ENCODE results near the gene RGL1. TPM values are rescaled to one million over a fixed set of nuclear protein-coding genes. Genes with fewer than 3 reads are reported as not detected.
A peak's percentile ranks its signal among the peaks of the same experiment; 100 is the strongest.

RGL1 gene
- total and polyA plus RNA-seq, 7 donors = 0.93 to 6.8 (median 3.9) TPM

DNA sequence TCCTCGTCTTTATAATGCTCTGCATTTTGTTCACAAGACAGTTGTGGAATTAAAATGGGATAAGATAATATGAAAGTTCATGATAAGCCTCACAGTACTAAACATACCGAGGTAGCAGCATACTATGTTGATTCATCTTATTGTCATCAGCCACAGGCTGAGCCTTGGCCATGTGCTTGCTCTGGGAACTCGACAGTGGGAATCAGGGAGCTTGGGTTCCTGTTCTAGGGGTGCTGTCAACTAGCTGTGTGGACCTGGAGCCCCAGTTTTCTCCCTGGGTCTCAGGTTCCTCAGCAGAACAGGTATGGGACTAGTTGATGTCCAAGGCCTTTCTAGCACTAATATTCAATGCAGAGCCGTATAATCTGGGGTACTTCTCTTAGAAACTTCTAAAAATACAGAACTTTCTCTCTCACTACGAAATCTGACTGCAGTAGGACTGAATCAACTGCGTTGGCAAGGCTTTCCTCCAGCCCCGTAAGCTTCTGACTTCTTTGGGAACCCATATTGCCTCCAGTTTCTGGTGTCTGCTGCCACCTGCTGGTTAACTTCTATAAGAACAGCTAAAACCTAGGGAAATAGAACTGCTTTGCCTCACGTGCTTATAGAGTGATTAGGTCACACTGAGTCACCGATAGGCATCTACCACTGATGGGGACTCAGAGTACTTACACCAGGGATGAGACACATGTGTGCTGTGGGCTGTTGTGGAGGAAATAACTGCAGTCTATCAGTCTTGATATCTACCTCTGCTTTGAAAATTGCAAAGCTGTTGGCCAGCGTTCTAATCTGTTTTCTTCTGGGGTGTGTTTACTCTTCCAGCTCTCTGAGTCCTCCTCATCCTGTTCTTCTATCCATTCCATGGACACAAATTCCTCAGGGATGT, 110.9 kb downstream of the RGL1 start:
- H3K9me3 ChIP-seq = no peaks in the 10 kb centered on the region
- peak; percentile 83 to 97 (median 93) for ATAC-seq
- peaks cover 0 to 40% of the 10 kb centered on the region in 2 donors for H3K36me3 ChIP-seq (ENCODE audit: insufficient read depth in 1 of 2, low read depth in 1 of 2)
- WGBS, 3 donors = 21 to 26% (median 24%) methylated on average over 10 of the region's 10 CpGs
- H3K4me1 ChIP-seq = peaks cover 6% of the 10 kb centered on the region
- H3K27me3 ChIP-seq (ENCODE audit: insufficient read depth in 3 of 3, low read length in 2 of 3) = no peaks in the 10 kb centered on the region
- DNase-seq = peak; percentile 66 to 71
- peak overlapping the region; percentile 20 for H3K4me3 ChIP-seq
- intact Hi-C loops (cut with DNase I) = loop anchor here (1.0 to 2.0 kb wide), 2 partner anchors 261 kb away; no protein-coding TSS in a partner anchor
- TF ChIP-seq, protein P1, sequence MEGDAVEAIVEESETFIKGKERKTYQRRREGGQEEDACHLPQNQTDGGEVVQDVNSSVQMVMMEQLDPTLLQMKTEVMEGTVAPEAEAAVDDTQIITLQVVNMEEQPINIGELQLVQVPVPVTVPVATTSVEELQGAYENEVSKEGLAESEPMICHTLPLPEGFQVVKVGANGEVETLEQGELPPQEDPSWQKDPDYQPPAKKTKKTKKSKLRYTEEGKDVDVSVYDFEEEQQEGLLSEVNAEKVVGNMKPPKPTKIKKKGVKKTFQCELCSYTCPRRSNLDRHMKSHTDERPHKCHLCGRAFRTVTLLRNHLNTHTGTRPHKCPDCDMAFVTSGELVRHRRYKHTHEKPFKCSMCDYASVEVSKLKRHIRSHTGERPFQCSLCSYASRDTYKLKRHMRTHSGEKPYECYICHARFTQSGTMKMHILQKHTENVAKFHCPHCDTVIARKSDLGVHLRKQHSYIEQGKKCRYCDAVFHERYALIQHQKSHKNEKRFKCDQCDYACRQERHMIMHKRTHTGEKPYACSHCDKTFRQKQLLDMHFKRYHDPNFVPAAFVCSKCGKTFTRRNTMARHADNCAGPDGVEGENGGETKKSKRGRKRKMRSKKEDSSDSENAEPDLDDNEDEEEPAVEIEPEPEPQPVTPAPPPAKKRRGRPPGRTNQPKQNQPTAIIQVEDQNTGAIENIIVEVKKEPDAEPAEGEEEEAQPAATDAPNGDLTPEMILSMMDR (IDR thresholded peaks at IDR 0.05) = peak; percentile 91
- no peak overlapping the region for H3K27ac ChIP-seq

DNA sequence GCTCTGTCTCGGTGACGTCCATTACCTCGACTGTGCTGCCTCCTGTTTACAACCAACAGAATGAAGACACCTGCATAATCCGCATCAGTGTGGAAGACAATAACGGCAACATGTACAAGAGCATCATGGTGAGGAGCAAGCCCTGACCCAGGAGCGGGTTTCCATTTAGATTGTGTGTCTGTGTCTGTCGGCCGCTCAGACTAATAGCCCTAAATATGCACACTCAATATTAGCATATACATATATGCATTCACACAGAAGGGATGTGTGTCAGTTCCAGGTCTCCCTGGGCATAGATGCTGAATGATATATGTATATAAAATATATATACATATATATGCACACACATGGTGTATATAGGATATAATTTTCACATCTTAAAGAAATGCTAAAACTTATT, 111.7 kb downstream of the RGL1 start:
- H3K4me1 ChIP-seq = peaks cover 6% of the 10 kb centered on the region
- no peak overlapping the region for H3K4me3 ChIP-seq
- ATAC-seq (no peak), DNase-seq (no peak)
- TF ChIP-seq, protein P1 (IDR thresholded peaks at IDR 0.05) = no peak
- no peaks in the 10 kb centered on the region for H3K9me3 ChIP-seq
- no peak overlapping the region for H3K27ac ChIP-seq
- H3K36me3 ChIP-seq (ENCODE audit: insufficient read depth in 1 of 2, low read depth in 1 of 2) = peaks cover 0 to 36% of the 10 kb centered on the region in 2 donors
- WGBS, 3 donors = 92 to 97% (median 93%) methylated on average over 8 of the region's 8 CpGs
- intact Hi-C loops (cut with DNase I) = loop anchor here in 1 of 2 donors (1.0 kb wide), 1 partner anchor 261 kb away; no protein-coding TSS in a partner anchor
- H3K27me3 ChIP-seq (ENCODE audit: insufficient read depth in 3 of 3, low read length in 2 of 3) = no peaks in the 10 kb centered on the region

DNA sequence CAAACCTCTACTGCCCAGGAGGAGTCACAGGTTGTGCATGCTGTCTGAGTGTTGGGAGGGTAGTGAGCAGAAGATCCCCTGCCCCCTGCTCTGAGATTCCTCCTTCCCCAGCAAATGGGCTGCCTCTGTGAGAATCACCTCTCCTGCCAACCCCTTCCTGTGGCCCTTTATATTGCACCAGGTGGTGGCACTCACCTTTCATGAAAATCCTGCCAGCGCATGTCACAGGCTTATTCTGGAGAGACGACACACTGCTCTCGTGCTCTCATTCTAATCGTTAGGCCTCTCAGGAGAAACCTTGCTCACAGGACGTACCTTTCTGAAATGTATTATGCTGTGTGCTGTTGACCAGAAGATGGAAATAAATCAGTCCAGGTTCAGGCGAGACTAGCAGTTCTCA, 113.7 kb downstream of the RGL1 start:
- Histone ChIP-seq H3K27ac (no peak overlapping the region), H3K36me3 (ENCODE audit: insufficient read depth in 1 of 2, low read depth in 1 of 2) (peaks cover 0 to 30% of the 10 kb centered on the region in 2 donors), H3K4me1 (peaks cover 6% of the 10 kb centered on the region), H3K4me3 (no peak overlapping the region), H3K9me3 (no peaks in the 10 kb centered on the region), H3K27me3 (ENCODE audit: insufficient read depth in 3 of 3, low read length in 2 of 3) (no peaks in the 10 kb centered on the region)
- DNase-seq = no peak
- ATAC-seq = no peak
- intact Hi-C loops (cut with DNase I) = no loop called here
- WGBS, 3 donors = 71 to 88% (median 82%) methylated on average over 6 of the region's 6 CpGs
- TF ChIP-seq, protein P1 (IDR thresholded peaks at IDR 0.05) = no peak

DNA sequence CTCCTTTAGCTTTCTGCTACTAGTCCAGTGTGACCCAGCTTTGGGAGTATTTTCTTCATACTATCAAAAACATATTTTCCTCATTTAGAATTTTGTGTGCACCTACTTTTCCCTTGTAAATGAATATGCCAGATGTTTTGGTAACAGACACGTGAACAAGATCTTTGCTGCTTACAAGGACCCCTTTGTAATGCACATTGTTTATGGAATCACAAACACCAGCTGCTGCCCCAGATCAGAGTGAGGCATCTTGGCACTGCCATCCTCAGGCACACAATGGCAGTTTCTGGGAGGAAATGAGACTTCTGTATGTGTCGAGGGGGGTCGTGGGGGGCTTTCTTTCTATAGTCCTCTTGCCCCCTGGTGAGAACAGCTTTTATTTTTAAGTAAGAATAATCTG, 115.7 kb downstream of the RGL1 start:
- H3K9me3 ChIP-seq = no peaks in the 10 kb centered on the region
- H3K27ac ChIP-seq = no peak overlapping the region
- H3K4me3 ChIP-seq = no peak overlapping the region
- H3K27me3 ChIP-seq (ENCODE audit: insufficient read depth in 3 of 3, low read length in 2 of 3) = no peaks in the 10 kb centered on the region
- WGBS, 3 donors = 37 to 46% (median 42%) methylated on average over 3 of the region's 3 CpGs
- ATAC-seq (no peak), DNase-seq (no peak)
- peaks cover 0 to 32% of the 10 kb centered on the region in 2 donors for H3K36me3 ChIP-seq (ENCODE audit: insufficient read depth in 1 of 2, low read depth in 1 of 2)
- TF ChIP-seq, protein P1 (IDR thresholded peaks at IDR 0.05) = no peak
- H3K4me1 ChIP-seq = peaks cover 2% of the 10 kb centered on the region
- intact Hi-C loops (cut with DNase I) = no loop called here
